ES-I3 (cell line): ENCODE measurements around the gene POLL.

ENCODE experiments used
- H3K36me3 ChIP-seq: 2 replicates; pipeline ENCODE4 v1.6.1; 2013; ENCODE audit warnings: mild to moderate bottlenecking, low read length, control low read depth, moderate library complexity; ENCODE audit not compliant: insufficient read depth
- H3K4me1 ChIP-seq: 2 replicates; pipeline ENCODE4 v1.6.1; 2013; ENCODE audit warnings: mild to moderate bottlenecking, control low read depth, low read length; ENCODE audit not compliant: insufficient read depth
- H3K9ac ChIP-seq: 2 replicates; pipeline ENCODE4 v1.6.1; 2013; ENCODE audit warnings: low read depth, mild to moderate bottlenecking, low read length, moderate library complexity
- H3K9me3 ChIP-seq: 2 replicates; pipeline ENCODE4 v1.6.1; 2013; ENCODE audit warnings: mild to moderate bottlenecking, low read length, moderate library complexity; ENCODE audit not compliant: control insufficient read depth, insufficient read depth

Gene POLL

DNA sequence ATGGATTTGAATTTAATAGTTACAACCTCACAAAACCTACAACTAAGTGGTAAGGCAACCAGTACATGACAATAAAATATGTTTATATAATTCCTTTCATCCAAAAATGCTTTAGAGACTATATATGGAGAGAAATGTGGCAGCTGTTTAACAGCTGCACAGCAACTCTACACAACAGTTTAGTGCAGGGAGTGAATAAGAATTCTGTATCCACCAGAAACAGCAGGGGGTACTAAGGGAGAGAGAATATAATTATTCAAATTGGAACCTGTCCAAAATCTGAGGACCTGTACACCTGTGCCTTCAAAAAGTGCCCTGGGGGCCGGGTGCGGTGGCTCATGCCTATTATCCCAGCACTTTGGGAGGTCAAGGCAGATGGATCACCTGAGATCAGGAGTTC is 49.6 kb downstream of the POLL start:
- Histone ChIP-seq H3K9me3 (no peaks in the 10 kb centered on the region; the same call in 1 of the 2 replicates), H3K4me1 (no peaks in the 10 kb centered on the region), H3K36me3 (no peaks in the 10 kb centered on the region), H3K9ac (no peak overlapping the region)

DNA sequence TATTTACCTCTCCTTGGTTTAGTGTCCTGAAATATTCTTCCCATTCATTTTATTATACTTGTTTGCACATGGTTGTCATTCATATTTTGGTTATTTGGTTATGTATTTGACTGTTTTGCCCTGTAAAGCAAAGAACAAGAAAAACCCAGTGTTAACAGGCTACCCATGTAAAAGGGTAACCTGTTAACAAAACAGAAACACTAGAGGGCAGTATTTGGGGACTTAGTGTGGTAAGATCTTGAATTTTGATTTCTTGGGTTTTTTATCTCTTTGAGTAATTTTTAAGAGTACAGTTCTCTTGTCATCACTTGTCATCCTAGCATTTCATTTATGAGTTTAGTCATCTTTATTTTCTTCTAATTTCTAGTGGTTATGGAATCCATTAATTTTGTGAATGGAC is 51.3 kb downstream of the POLL start:
- no peaks in the 10 kb centered on the region for H3K4me1 ChIP-seq
- no peaks in the 10 kb centered on the region for H3K9me3 ChIP-seq
- H3K9ac ChIP-seq, result no peak overlapping the region
- no peaks in the 10 kb centered on the region for H3K36me3 ChIP-seq

DNA sequence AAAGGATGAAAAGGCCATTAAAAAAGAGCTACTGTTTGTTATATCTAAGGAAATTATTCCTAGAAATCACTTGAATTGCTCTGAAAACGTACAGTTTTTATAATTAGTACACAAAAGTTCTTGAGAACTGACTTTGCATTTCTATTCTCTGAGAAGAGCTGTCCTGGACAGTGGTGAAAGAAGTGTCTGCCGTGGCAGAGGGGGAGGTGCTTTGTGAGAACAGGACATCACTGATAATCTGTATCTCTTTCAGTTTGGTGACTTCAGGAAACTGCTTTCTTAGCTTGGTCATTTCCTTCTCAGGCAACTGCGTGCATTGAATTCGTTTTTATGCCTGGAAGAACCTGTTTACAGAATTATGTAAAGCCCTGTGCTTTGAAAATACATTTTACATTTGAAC is 52.1 kb downstream of the POLL start:
- Histone ChIP-seq H3K4me1 (no peaks in the 10 kb centered on the region), H3K9ac (no peak overlapping the region), H3K36me3 (no peaks in the 10 kb centered on the region), H3K9me3 (no peaks in the 10 kb centered on the region)

DNA sequence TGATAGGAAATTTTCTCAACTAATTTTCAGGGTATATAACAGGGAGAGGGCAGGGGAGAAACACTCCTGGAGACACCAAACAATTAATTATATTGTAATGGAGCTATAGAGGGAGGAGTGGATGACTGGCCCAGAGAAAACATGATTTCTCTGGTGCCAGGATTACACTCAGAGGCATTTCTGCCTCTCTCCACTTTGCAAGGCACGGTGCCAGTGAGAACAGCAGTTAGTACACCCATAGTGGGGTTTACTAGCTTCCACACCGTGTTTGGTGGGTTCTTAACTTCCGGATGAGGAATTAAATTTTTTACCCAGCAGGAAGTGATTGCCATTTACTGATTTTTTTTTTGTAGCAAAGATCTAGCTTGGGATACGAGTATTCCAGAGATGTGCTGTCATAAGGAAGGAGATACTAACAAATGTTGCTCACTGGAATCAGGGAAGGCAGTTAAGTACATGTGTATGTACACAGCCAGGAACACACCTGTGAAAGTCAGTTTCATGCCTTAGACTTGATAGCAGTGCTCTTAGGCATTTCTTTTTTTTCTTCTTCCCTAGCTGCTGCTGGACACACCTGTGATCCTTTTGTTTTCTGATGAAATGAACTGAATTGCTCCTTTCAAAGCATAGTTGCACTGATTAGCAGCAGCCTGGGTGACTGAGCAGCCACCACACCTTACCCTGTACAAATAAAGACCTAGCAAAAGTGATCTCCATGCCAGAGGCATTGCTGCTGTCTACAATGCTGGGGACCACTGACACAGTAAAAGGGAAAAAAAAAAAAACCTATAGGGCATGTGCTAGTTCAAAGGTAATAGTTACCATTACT is 58.1 kb downstream of the POLL start:
- H3K9me3 ChIP-seq, result no peaks in the 10 kb centered on the region
- peaks cover 14% of the 10 kb centered on the region; the same call in 1 of the 2 replicates for H3K4me1 ChIP-seq
- H3K36me3 ChIP-seq, result no peaks in the 10 kb centered on the region; the same call in 1 of the 2 replicates
- H3K9ac ChIP-seq, result no peak overlapping the region

DNA sequence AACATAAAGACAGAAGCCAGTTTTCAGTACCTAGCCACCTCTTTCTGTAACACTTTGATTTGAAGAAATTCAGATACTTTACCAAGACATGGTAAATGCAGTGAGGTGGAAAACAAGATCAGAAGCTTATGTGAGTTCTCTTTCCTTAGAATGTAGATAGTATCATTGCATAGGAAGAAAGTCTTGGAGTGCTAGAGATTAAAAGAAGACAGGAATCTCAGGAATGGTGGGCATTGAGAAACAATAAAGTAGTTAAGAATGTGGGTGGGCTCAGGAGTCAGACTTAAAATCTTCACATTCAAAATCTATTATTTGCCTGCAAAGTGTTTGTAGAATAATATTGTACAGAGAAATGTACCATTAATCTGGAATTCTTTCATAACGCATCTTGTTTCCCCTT is 58.9 kb downstream of the POLL start:
- Histone ChIP-seq H3K4me1 (peaks cover 14% of the 10 kb centered on the region; the same call in 1 of the 2 replicates), H3K9me3 (no peaks in the 10 kb centered on the region), H3K36me3 (no peaks in the 10 kb centered on the region; the same call in 1 of the 2 replicates), H3K9ac (no peak overlapping the region)
